ENCODE results near the gene ZBTB3. TPM values are rescaled to one million over a fixed set of nuclear protein-coding genes. Genes with fewer than 3 reads are reported as not detected.
A peak's percentile ranks its signal among the peaks of the same experiment; 100 is the strongest.

ZBTB3 gene
- total RNA-seq, 1 experiment from 2014 or later = 43.4 TPM

- H3K23me2 ChIP-seq (ENCODE audit: insufficient read length, low read depth, low read length, poor library complexity, severe bottlenecking) = peaks cover 10% of the 10 kb centered on the region
- no peak overlapping the region for H2BK20ac ChIP-seq (ENCODE audit: low read depth, low read length, poor library complexity, severe bottlenecking)
- no peak overlapping the region for H4K8ac ChIP-seq (replicated peaks; ENCODE audit: insufficient read length, low read depth, low read length)
- H3K4me2 ChIP-seq (ENCODE audit: insufficient read depth, insufficient read length, low read length) = no peak overlapping the region
- peaks cover 17 to 23% of the 10 kb centered on the region in 2 experiments for H3K4me1 Mint-ChIP-seq
- TF ChIP-seq, protein P1, sequence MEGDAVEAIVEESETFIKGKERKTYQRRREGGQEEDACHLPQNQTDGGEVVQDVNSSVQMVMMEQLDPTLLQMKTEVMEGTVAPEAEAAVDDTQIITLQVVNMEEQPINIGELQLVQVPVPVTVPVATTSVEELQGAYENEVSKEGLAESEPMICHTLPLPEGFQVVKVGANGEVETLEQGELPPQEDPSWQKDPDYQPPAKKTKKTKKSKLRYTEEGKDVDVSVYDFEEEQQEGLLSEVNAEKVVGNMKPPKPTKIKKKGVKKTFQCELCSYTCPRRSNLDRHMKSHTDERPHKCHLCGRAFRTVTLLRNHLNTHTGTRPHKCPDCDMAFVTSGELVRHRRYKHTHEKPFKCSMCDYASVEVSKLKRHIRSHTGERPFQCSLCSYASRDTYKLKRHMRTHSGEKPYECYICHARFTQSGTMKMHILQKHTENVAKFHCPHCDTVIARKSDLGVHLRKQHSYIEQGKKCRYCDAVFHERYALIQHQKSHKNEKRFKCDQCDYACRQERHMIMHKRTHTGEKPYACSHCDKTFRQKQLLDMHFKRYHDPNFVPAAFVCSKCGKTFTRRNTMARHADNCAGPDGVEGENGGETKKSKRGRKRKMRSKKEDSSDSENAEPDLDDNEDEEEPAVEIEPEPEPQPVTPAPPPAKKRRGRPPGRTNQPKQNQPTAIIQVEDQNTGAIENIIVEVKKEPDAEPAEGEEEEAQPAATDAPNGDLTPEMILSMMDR (conservative IDR thresholded peaks at IDR 0.05) = peak; percentile 41; the same call in 2 of the 3 replicates
- no peaks in the 10 kb centered on the region for H3K4me1 ChIP-seq (ENCODE audit: insufficient read depth, low read length)
- H3T11ph ChIP-seq (ENCODE audit: low read length) = no peak overlapping the region
- no peak overlapping the region for H3K56ac ChIP-seq (ENCODE audit: insufficient read length, low read depth, low read length)
- H3K14ac ChIP-seq (ENCODE audit: insufficient read depth, low read length) = no peak overlapping the region
- no peaks in the 10 kb centered on the region for H3K27me3 Mint-ChIP-seq (ENCODE audit: low read depth)
- peaks cover 61 to 87% (median 86%) of the 10 kb centered on the region in 3 experiments for H3K36me3 Mint-ChIP-seq (ENCODE audit: insufficient read depth in 1 of 3, low read depth in 3 of 3)
- no peak overlapping the region for H2BK120ac ChIP-seq (ENCODE audit: low read depth, low read length, poor library complexity, severe bottlenecking)
- no CpG with 5 or more reads among the region's 7 CpGs for WGBS (ENCODE audit: extremely low coverage, insufficient read length, low lambda C conversion rate)
- H3K4me3 Mint-ChIP-seq = no peak overlapping the region
- no peak overlapping the region for H3K4ac ChIP-seq (ENCODE audit: low read depth, low read length)
- H4K20me1 ChIP-seq (ENCODE audit: control insufficient read depth, insufficient read depth, insufficient read length) = no peaks in the 10 kb centered on the region
- no peaks in the 10 kb centered on the region for H3K9me3 ChIP-seq (ENCODE audit: control insufficient read depth, low read depth, low read length)
- no peak overlapping the region for H2BK5ac ChIP-seq (ENCODE audit: insufficient read length, low read length)
- no peak overlapping the region for H3K18ac ChIP-seq (ENCODE audit: insufficient read length, low read depth, low read length)
- H3K27ac Mint-ChIP-seq = peak overlapping the region in 2 of 3 experiments; percentile 18 to 91; a peak in 2 of 7 replicates
- no peak overlapping the region for H3K23ac ChIP-seq (ENCODE audit: insufficient read length, low read depth, low read length)
- no peak overlapping the region for H4K91ac ChIP-seq (ENCODE audit: insufficient read length, low read depth, low read length)
- no peak overlapping the region for H3K9ac ChIP-seq (ENCODE audit: extremely low read depth, insufficient read length, low read length)
- peaks cover 23% of the 10 kb centered on the region for H3K79me2 ChIP-seq (ENCODE audit: insufficient read depth, low read length)
- H2BK12ac ChIP-seq (ENCODE audit: insufficient read length, low read depth, low read length) = no peak overlapping the region
- H2AK5ac ChIP-seq (ENCODE audit: insufficient read length, low read length) = no peak overlapping the region
- no peak overlapping the region for H2AFZ ChIP-seq (ENCODE audit: low read length)
- no peak overlapping the region for H3K27ac ChIP-seq (ENCODE audit: insufficient read length, low read depth, low read length)
- H2BK15ac ChIP-seq (ENCODE audit: low read depth, low read length) = no peak overlapping the region
- no peaks in the 10 kb centered on the region for H3K9me3 Mint-ChIP-seq
- no peaks in the 10 kb centered on the region for H3K27me3 ChIP-seq (ENCODE audit: insufficient read depth, low read length)
- no peak overlapping the region for H4K5ac ChIP-seq (ENCODE audit: insufficient read length, low read depth, low read length)
- H3K79me1 ChIP-seq (ENCODE audit: insufficient read depth, low read depth, low read length, poor library complexity, severe bottlenecking) = peaks cover 6% of the 10 kb centered on the region
- DNase-seq = no peak
Observed at GRCh38 chr11:62721994-62722393, 32.0 kb downstream of the ZBTB3 start.
